Stimulated activated effector memory CD8-positive, alpha-beta T cell treated with anti-CD3 and anti-CD28 coated beads, Interleukin-12 subunit alpha, Interleukin-12 subunit beta, amount 100 ng/mL, for 72 hours (primary cell): ENCODE results near the gene CARD8.
"Not testable (repeated sequence)": the region's sequence is repeated elsewhere in the genome, so short reads cannot be mapped to it uniquely, and the experiment has no call there.

Experiments used
- ATAC-seq: fragments of 150-1000 bp; cut with Tn5 transposase; 2 replicates; pipeline ENCODE4 v1.10.0; 2021
- DNase-seq, 2 donors: peaks; one replicate each; pipeline ENCODE4 v3.0.0; 2021 to 2022; ENCODE audit warnings: low spot score in 2 of 2
- H3K27ac Mint-ChIP-seq: one replicate; pipeline ENCODE4 v1.8.0; 2022; ENCODE audit warnings: mild to moderate bottlenecking, mixed read lengths
- H3K36me3 Mint-ChIP-seq: one replicate; pipeline ENCODE4 v1.8.0; 2022; ENCODE audit warnings: mild to moderate bottlenecking, mixed read lengths
- H3K4me1 Mint-ChIP-seq: one replicate; pipeline ENCODE4 v1.8.0; 2022; ENCODE audit warnings: mixed read lengths
- H3K4me3 Mint-ChIP-seq: one replicate; pipeline ENCODE4 v1.8.0; 2022; ENCODE audit warnings: mild to moderate bottlenecking, mixed read lengths
- H3K9me3 Mint-ChIP-seq: one replicate; pipeline ENCODE4 v1.8.0; 2022; ENCODE audit warnings: mixed read lengths

CARD8 gene

GRCh38 chr19:48279747-48280146 lies 24.0 kb upstream of the CARD8 start:
- Mint-ChIP-seq H3K4me1 (no peaks in the 10 kb centered on the region), H3K36me3 (no peaks in the 10 kb centered on the region), H3K27ac (peak overlapping the region; percentile 29), H3K9me3 (no peaks in the 10 kb centered on the region), H3K4me3 (no peak overlapping the region)
- no peak for ATAC-seq
- no peak for DNase-seq

DNA sequence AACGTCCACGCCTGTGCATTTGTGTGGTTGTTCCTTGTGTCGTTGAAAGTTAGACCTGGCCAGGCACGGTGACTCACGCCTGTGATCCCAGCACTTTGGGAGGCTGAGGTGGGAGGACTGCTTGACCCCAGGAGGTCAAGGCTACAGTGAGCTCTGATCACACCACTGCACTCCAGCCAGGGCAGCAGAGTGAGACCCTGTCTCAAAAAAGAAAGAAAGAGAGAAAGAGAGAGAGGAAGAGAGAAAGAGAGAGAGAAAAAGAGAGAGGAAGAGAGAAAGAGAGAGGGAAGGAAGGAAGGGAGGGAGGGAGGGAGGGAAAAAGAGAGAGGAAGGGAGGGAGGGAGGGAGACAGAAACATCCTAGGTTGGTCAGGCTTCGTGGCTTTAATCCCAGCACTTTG lies 19.2 kb upstream of the CARD8 start:
- Mint-ChIP-seq H3K9me3 (no peaks in the 10 kb centered on the region), H3K27ac (no peak overlapping the region), H3K36me3 (no peaks in the 10 kb centered on the region), H3K4me3 (no peak overlapping the region), H3K4me1 (peaks cover 18% of the 10 kb centered on the region)
- ATAC-seq = no peak
- DNase-seq = no peak

- DNase-seq = no peak
- peaks cover 18% of the 10 kb centered on the region for H3K4me1 Mint-ChIP-seq
- ATAC-seq = no peak
Observed at GRCh38 chr19:48274173-48274572, 18.5 kb upstream of the CARD8 start.

GRCh38 chr19:48271531-48272151 lies 15.9 kb upstream of the CARD8 start:
- Mint-ChIP-seq H3K4me1 (peaks cover 24% of the 10 kb centered on the region), H3K27ac (peak overlapping the region; percentile 91), H3K9me3 (no peaks in the 10 kb centered on the region), H3K4me3 (peak overlapping the region; percentile 98), H3K36me3 (no peaks in the 10 kb centered on the region)
- peak; percentile 77 for ATAC-seq
- peak in 1 of 2 donors; percentile 57 for DNase-seq

More at GRCh38 chr19:48274173-48274572, 18.5 kb upstream of the CARD8 start:
- no peak overlapping the region for H3K4me3 Mint-ChIP-seq
- H3K36me3 Mint-ChIP-seq = no peaks in the 10 kb centered on the region
- no peaks in the 10 kb centered on the region for H3K9me3 Mint-ChIP-seq
- H3K27ac Mint-ChIP-seq = no peak overlapping the region

- Mint-ChIP-seq H3K4me1 (peaks cover 24% of the 10 kb centered on the region), H3K4me3 (peak overlapping the region; percentile 98)
- H3K9me3 Mint-ChIP-seq, H3K27ac Mint-ChIP-seq, H3K36me3 Mint-ChIP-seq, ATAC-seq, DNase-seq: not testable (repeated sequence)
Observed at GRCh38 chr19:48269617-48270026, 13.9 kb upstream of the CARD8 start.

GRCh38 chr19:48265326-48265725 lies 9.6 kb upstream of the CARD8 start:
- not testable (repeated sequence) for H3K27ac Mint-ChIP-seq, H3K4me3 Mint-ChIP-seq, ATAC-seq, DNase-seq, H3K36me3 Mint-ChIP-seq, H3K9me3 Mint-ChIP-seq, H3K4me1 Mint-ChIP-seq

GRCh38 chr19:48260359-48260714 lies 4.6 kb upstream of the CARD8 start:
- H3K4me1 Mint-ChIP-seq = peaks cover 16% of the 10 kb centered on the region
- DNase-seq, ATAC-seq, H3K9me3 Mint-ChIP-seq: not testable (repeated sequence)
- H3K36me3 Mint-ChIP-seq = peaks cover 12% of the 10 kb centered on the region
- peak overlapping the region; percentile 75 for H3K4me3 Mint-ChIP-seq
- H3K27ac Mint-ChIP-seq = peak overlapping the region; percentile 90

- not testable (repeated sequence) for DNase-seq, H3K9me3 Mint-ChIP-seq, ATAC-seq
- H3K4me1 Mint-ChIP-seq = peaks cover 28% of the 10 kb centered on the region
- H3K36me3 Mint-ChIP-seq = peaks cover 12% of the 10 kb centered on the region
- peak overlapping the region; percentile 90 for H3K27ac Mint-ChIP-seq
- H3K4me3 Mint-ChIP-seq = peak overlapping the region; percentile 75
Observed at GRCh38 chr19:48258992-48259391, 3.3 kb upstream of the CARD8 start.

GRCh38 chr19:48258350-48258749 lies 2.6 kb upstream of the CARD8 start:
- peak; percentile 48 for ATAC-seq

GRCh38 chr19:48254529-48254970 lies 1.2 kb downstream of the CARD8 start:
- ATAC-seq = no peak
- no peaks in the 10 kb centered on the region for H3K9me3 Mint-ChIP-seq
- peak overlapping the region; percentile 97 for H3K27ac Mint-ChIP-seq
- peaks cover 21% of the 10 kb centered on the region for H3K36me3 Mint-ChIP-seq
- DNase-seq = no peak
- peak overlapping the region; percentile 75 for H3K4me3 Mint-ChIP-seq
- H3K4me1 Mint-ChIP-seq = peaks cover 58% of the 10 kb centered on the region

More at GRCh38 chr19:48258350-48258749, 2.6 kb upstream of the CARD8 start:
- peaks cover 12% of the 10 kb centered on the region for H3K36me3 Mint-ChIP-seq
- peak overlapping the region; percentile 89 for H3K27ac Mint-ChIP-seq
- peaks cover 28% of the 10 kb centered on the region for H3K4me1 Mint-ChIP-seq
- DNase-seq = peak in 1 of 2 donors; percentile 61
- H3K9me3 Mint-ChIP-seq = no peaks in the 10 kb centered on the region
- peak overlapping the region; percentile 75 for H3K4me3 Mint-ChIP-seq

DNA sequence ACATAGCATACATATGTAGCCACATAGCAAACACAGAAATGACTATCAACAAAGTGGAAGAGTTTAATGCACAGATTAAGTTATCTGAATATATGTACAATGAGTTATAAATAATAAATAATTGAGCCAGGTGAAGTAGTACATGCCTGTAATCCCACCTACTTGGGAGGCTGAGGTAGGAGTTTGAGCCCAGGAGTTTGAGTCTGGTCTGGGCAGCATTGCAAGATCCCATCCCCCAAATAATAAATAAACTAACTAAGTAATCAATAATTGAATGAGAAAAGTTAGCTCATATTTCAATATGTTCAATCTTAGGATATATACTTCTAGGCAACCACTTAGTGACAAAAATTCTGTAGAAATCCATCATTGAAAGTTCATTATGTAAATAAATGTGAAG lies 1.7 kb downstream of the CARD8 start:
- no peaks in the 10 kb centered on the region for H3K9me3 Mint-ChIP-seq
- no peak for ATAC-seq
- H3K27ac Mint-ChIP-seq = peak overlapping the region; percentile 97
- peaks cover 26% of the 10 kb centered on the region for H3K36me3 Mint-ChIP-seq
- DNase-seq = no peak
- peak overlapping the region; percentile 75 for H3K4me3 Mint-ChIP-seq
- H3K4me1 Mint-ChIP-seq = peaks cover 56% of the 10 kb centered on the region

DNA sequence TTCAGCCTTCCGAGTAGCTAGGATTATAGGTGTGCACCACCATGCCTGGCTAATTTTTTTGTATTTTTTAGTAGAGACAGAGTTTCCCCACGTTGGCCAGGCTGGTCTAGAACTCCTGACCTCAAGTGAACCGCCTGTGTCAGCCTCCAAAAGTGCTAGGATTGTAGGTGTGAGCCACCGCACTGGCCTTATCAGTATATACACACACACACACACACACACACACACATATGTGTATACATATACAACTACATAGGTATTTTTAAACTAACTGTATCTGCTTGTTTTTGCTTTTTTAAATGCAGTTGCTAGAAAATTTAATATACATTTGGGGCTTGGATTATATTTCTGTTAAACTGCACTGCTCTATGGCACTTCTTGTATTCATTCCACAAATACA lies 3.1 kb downstream of the CARD8 start:
- DNase-seq (no peak), ATAC-seq (no peak)
- peak overlapping the region; percentile 75 for H3K4me3 Mint-ChIP-seq
- peaks cover 47% of the 10 kb centered on the region for H3K4me1 Mint-ChIP-seq
- peaks cover 34% of the 10 kb centered on the region for H3K36me3 Mint-ChIP-seq
- H3K9me3 Mint-ChIP-seq = no peaks in the 10 kb centered on the region
- no peak overlapping the region for H3K27ac Mint-ChIP-seq

DNA sequence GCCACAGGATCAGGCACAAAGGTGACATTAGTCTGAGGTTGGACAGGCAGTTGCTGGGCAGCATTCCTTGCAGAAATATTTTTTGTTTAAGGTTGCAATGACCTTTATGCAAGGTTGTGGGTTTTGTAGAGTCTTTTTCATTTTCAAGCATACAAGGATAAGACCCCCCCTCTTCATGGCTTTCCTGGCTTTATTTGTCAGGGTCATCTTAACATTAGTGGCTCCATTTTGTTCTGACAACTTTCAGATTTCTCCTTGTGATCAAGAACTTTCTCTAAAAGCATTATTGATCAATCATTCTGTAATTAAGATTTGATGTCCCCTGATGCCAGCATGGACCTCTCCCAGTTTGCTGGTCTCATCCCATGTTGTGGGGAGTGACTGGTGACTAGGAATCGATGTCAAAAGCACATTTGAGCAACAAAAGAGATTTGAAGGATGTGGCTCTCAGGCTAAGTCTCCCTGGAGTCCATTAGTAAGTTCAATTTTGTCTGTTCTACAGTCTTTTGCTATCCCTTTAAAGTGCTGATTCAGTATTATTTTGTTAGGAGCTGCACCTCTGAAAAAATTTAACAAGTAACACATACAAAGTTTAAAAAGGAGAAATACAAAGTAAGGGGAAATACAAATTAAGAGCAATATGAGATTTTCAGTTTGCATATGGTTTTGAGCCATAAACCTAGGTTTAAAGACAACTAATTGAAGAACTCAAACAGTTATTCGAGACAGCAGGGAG lies 5.3 kb downstream of the CARD8 start:
- H3K27ac Mint-ChIP-seq = peak overlapping the region; percentile 97
- H3K4me3 Mint-ChIP-seq = peak overlapping the region; percentile 86
- H3K9me3 Mint-ChIP-seq = no peaks in the 10 kb centered on the region
- no peak for ATAC-seq
- H3K36me3 Mint-ChIP-seq = peaks cover 50% of the 10 kb centered on the region
- no peak for DNase-seq
- peaks cover 60% of the 10 kb centered on the region for H3K4me1 Mint-ChIP-seq

DNA sequence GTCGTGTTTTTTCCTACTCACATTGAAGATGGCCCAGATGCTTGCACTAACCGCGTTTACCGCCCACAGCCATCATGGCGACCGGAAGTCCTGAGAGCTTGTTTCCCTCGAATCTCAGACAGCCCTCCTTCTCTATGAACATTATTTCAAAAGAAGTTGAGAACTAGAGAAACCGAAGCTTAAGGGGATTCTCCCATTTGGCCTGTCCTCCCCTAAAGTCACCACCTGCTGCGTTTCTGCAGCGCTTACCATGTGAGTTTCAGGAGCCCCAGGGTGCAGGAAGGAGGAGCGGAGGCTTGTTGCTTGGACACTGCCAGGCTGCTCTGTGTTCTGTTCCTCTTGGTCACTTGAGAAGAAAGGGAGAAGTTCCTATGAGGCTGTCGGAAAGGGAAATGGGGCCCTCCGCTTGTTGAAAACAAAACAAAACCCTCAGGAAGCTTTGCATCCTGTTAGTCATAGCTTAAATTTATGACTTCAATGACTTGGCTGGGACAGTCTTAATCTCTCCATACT lies 6.2 kb downstream of the CARD8 start:
- Mint-ChIP-seq H3K27ac (peak overlapping the region; percentile 97), H3K9me3 (no peaks in the 10 kb centered on the region), H3K4me3 (peak overlapping the region; percentile 86), H3K36me3 (peaks cover 57% of the 10 kb centered on the region), H3K4me1 (peaks cover 62% of the 10 kb centered on the region)
- ATAC-seq (peak; percentile 90), DNase-seq (peak; percentile 34 to 86)

- ATAC-seq = no peak
- no peak for DNase-seq
- Mint-ChIP-seq H3K4me3 (peak overlapping the region; percentile 86), H3K27ac (peak overlapping the region; percentile 97), H3K4me1 (peaks cover 62% of the 10 kb centered on the region), H3K9me3 (no peaks in the 10 kb centered on the region), H3K36me3 (peaks cover 62% of the 10 kb centered on the region)
Observed at GRCh38 chr19:48248081-48248833, 7.5 kb downstream of the CARD8 start.
